DND-41 (cell line): Measurements from ENCODE around the gene MYB.

Source experiments
- ATAC-seq: fragments of 200-7000 bp; cut with Tn5 transposase; 3 replicates; pipeline ENCODE4 v1.9.1; 2021; ENCODE audit warnings: low read depth; ENCODE audit not compliant: insufficient read depth
- DNase-seq: peaks from one replicate; pipeline ENCODE4 v3.0.0-alpha.2; 2020
- H2AFZ ChIP-seq: 2 replicates; pipeline ENCODE4 v1.6.0; 2012; ENCODE audit warnings: low read depth, low read length
- H3K27ac ChIP-seq: 2 replicates; pipeline ENCODE4 v1.5.1; 2012; ENCODE audit warnings: low read length, inconsistent platforms
- H3K27me3 ChIP-seq: fragments of 200-600 bp; sonication (generic); 2 replicates; pipeline ENCODE4 v1.6.0; 2012; ENCODE audit warnings: low read length, mild to moderate bottlenecking, inconsistent platforms; ENCODE audit not compliant: insufficient read depth, poor library complexity
- H3K36me3 ChIP-seq: 2 replicates; pipeline ENCODE4 v1.5.1; 2012; ENCODE audit warnings: low read length, inconsistent platforms; ENCODE audit not compliant: insufficient read depth
- H3K4me1 ChIP-seq: 2 replicates; pipeline ENCODE4 v1.5.1; 2012; ENCODE audit warnings: mild to moderate bottlenecking, low read length; ENCODE audit not compliant: insufficient read depth
- H3K4me2 ChIP-seq: 2 replicates; pipeline ENCODE4 v1.6.0; 2012; ENCODE audit warnings: mild to moderate bottlenecking, moderate library complexity, low read length, inconsistent platforms; ENCODE audit not compliant: insufficient read depth
- H3K4me3 ChIP-seq, 2 experiments: fragments of 200-600 bp in 1 of 2; shearing (Covaris generic) in 1 of 2; 2 replicates each; pipeline ENCODE4 v1.5.1; 2012 to 2016; ENCODE audit warnings: inconsistent platforms in 2 of 2, low read length in 2 of 2, mild to moderate bottlenecking in 2 of 2, low read depth in 1 of 2, moderate library complexity in 1 of 2
- H3K79me2 ChIP-seq: 2 replicates; pipeline ENCODE4 v1.6.0; 2012; ENCODE audit warnings: low read length, inconsistent platforms; ENCODE audit not compliant: insufficient read depth
- H3K9ac ChIP-seq: 2 replicates; pipeline ENCODE4 v1.6.0; 2012; ENCODE audit warnings: low read depth, mild to moderate bottlenecking, inconsistent platforms, low read length, moderate library complexity
- H3K9me3 ChIP-seq: 2 replicates; pipeline ENCODE4 v1.5.1; 2012; ENCODE audit warnings: low read length, moderate library complexity, mild to moderate bottlenecking, inconsistent platforms; ENCODE audit not compliant: insufficient read depth, severe bottlenecking
- H4K20me1 ChIP-seq: 2 replicates; pipeline ENCODE4 v1.6.0; 2012; ENCODE audit warnings: low read length; ENCODE audit not compliant: insufficient read depth
- EZH2 ChIP-seq: IDR thresholded peaks from 3 replicates; pipeline ENCODE4 v1.6.1; 2012; ENCODE audit warnings: borderline replicate concordance, low read depth, mild to moderate bottlenecking, moderate library complexity, low read length, inconsistent platforms; ENCODE audit not compliant: severe bottlenecking
- TF ChIP-seq, protein P1 (sequence below): IDR thresholded peaks from 2 replicates; pipeline ENCODE4 v1.5.1; 2012; ENCODE audit warnings: borderline replicate concordance, low read length, moderate library complexity, mild to moderate bottlenecking; ENCODE audit not compliant: poor library complexity, severe bottlenecking; ENCODE audit errors: extremely low read depth

MYB gene

DNA sequence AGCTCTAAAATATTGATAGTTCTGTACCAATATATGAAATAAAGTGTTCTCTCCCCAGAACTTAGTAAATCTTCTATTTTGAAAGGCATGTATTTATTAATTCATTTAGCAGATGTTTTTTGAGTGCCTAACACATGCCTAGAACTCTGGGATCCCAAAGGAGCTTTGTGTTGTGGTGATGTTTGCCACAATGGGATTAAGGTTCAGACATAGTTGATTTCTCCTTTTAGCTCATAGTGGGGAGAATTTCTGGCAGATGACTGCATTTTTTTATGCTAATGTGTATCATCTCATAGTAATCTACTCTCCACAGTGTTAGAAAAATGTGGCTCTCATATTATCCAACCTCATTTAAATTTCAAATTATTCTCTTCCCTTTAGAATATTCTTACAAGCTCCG lies 21.7 kb downstream of the MYB start:
- Histone ChIP-seq H4K20me1 (no peaks in the 10 kb centered on the region), H2AFZ (no peak overlapping the region), H3K27me3 (no peaks in the 10 kb centered on the region), H3K79me2 (peaks cover 87% of the 10 kb centered on the region), H3K4me2 (no peak overlapping the region), H3K9ac (no peak overlapping the region), H3K9me3 (no peaks in the 10 kb centered on the region), H3K4me3 (no peak overlapping the region), H3K36me3 (peaks cover 97% of the 10 kb centered on the region), H3K4me1 (0 out of 2 replicates have a peak, but pooled peaks cover 3% of the 10 kb centered on the region), H3K27ac (no peak overlapping the region)
- DNase-seq = no peak
- no peak for ATAC-seq
- TF ChIP-seq, protein P1, sequence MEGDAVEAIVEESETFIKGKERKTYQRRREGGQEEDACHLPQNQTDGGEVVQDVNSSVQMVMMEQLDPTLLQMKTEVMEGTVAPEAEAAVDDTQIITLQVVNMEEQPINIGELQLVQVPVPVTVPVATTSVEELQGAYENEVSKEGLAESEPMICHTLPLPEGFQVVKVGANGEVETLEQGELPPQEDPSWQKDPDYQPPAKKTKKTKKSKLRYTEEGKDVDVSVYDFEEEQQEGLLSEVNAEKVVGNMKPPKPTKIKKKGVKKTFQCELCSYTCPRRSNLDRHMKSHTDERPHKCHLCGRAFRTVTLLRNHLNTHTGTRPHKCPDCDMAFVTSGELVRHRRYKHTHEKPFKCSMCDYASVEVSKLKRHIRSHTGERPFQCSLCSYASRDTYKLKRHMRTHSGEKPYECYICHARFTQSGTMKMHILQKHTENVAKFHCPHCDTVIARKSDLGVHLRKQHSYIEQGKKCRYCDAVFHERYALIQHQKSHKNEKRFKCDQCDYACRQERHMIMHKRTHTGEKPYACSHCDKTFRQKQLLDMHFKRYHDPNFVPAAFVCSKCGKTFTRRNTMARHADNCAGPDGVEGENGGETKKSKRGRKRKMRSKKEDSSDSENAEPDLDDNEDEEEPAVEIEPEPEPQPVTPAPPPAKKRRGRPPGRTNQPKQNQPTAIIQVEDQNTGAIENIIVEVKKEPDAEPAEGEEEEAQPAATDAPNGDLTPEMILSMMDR = no peak
- no peak for TF ChIP-seq EZH2

- Histone ChIP-seq H3K9me3 (no peaks in the 10 kb centered on the region), H3K79me2 (peaks cover 87% of the 10 kb centered on the region), H3K36me3 (peaks cover 96% of the 10 kb centered on the region), H3K4me1 (peaks cover 8% of the 10 kb centered on the region), H3K4me3 (no peak overlapping the region), H3K27me3 (no peaks in the 10 kb centered on the region), H3K27ac (no peak overlapping the region), H4K20me1 (peaks cover 4% of the 10 kb centered on the region; the same call in 1 of the 2 replicates), H3K9ac (no peak overlapping the region), H2AFZ (no peak overlapping the region), H3K4me2 (no peak overlapping the region)
- TF ChIP-seq, protein P1 = no peak
- no peak for TF ChIP-seq EZH2
- ATAC-seq (no peak), DNase-seq (no peak)
These were observed 23.8 kb downstream of the MYB start for GRCh38 chr6:135204951-135205350.

- TF ChIP-seq EZH2 = no peak
- TF ChIP-seq, protein P1 = no peak
- Histone ChIP-seq H3K4me1 (peaks cover 5% of the 10 kb centered on the region), H3K36me3 (peaks cover 96% of the 10 kb centered on the region), H3K27me3 (no peaks in the 10 kb centered on the region), H3K9ac (no peak overlapping the region), H3K9me3 (no peaks in the 10 kb centered on the region), H3K4me3 (no peak overlapping the region), H2AFZ (no peak overlapping the region), H4K20me1 (peaks cover 9% of the 10 kb centered on the region; the same call in 1 of the 2 replicates), H3K27ac (peak overlapping the region; percentile 34; the same call in 1 of the 2 replicates), H3K4me2 (no peak overlapping the region), H3K79me2 (peaks cover 87% of the 10 kb centered on the region)
- DNase-seq (no peak), ATAC-seq (no peak)
These were observed 28.7 kb downstream of the MYB start for GRCh38 chr6:135209803-135210202.
